Measurements from ENCODE around the gene CILP.

DNA sequence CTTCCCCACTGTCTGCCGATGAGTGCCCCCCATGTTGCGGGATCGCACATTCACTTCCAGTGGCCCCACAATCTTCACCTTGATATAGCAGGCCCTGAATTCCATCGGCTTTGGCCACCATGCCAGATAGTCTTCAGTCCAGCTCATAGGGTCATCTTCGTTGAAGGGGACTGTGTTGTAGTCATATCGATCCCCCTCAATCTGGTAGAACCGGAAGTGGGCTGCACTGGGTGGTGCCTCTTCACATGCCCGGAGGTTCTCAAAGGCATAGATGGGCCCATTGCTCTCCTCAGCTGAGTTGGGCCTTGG lies 14.0 kb downstream of the CILP start:
- TF ChIP-seq POLR2A (IDR thresholded peaks at IDR 0.05): no peak
- TF ChIP-seq, protein P1, sequence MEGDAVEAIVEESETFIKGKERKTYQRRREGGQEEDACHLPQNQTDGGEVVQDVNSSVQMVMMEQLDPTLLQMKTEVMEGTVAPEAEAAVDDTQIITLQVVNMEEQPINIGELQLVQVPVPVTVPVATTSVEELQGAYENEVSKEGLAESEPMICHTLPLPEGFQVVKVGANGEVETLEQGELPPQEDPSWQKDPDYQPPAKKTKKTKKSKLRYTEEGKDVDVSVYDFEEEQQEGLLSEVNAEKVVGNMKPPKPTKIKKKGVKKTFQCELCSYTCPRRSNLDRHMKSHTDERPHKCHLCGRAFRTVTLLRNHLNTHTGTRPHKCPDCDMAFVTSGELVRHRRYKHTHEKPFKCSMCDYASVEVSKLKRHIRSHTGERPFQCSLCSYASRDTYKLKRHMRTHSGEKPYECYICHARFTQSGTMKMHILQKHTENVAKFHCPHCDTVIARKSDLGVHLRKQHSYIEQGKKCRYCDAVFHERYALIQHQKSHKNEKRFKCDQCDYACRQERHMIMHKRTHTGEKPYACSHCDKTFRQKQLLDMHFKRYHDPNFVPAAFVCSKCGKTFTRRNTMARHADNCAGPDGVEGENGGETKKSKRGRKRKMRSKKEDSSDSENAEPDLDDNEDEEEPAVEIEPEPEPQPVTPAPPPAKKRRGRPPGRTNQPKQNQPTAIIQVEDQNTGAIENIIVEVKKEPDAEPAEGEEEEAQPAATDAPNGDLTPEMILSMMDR (IDR thresholded peaks at IDR 0.05): no peak

All from prostate gland (tissue), 2 donors.